Measurements from ENCODE around the gene ZBTB45. TPM values are rescaled to one million over a fixed set of nuclear protein-coding genes. Genes with fewer than 3 reads are reported as not detected.
"Not testable (repeated sequence)": the region's sequence is repeated elsewhere in the genome, so short reads cannot be mapped to it uniquely, and the experiment has no call there.

Gene ZBTB45
- total RNA-seq, 1 donor = 4.7 TPM

- TF ChIP-seq CTCF (IDR thresholded peaks at IDR 0.05; ENCODE audit: insufficient read depth, low read depth, low read length) = no peak
- peak overlapping the region; percentile 71 for H3K4me3 ChIP-seq (ENCODE audit: low read depth, low read length)
- peak; percentile 25 for DNase-seq (ENCODE audit: low read depth)
Observed at GRCh38 chr19:58476498-58477015, 43.1 kb downstream of the ZBTB45 start.

- no peak for TF ChIP-seq CTCF (IDR thresholded peaks at IDR 0.05; ENCODE audit: insufficient read depth, low read depth, low read length)
Observed at GRCh38 chr19:58475714-58476497, 43.7 kb downstream of the ZBTB45 start, which contains the start of gene ZNF446. Gene ZNF446 (plus strand): TSS chr19:58476352. CDS start chr19:58477219, 867 bp downstream.

DNA sequence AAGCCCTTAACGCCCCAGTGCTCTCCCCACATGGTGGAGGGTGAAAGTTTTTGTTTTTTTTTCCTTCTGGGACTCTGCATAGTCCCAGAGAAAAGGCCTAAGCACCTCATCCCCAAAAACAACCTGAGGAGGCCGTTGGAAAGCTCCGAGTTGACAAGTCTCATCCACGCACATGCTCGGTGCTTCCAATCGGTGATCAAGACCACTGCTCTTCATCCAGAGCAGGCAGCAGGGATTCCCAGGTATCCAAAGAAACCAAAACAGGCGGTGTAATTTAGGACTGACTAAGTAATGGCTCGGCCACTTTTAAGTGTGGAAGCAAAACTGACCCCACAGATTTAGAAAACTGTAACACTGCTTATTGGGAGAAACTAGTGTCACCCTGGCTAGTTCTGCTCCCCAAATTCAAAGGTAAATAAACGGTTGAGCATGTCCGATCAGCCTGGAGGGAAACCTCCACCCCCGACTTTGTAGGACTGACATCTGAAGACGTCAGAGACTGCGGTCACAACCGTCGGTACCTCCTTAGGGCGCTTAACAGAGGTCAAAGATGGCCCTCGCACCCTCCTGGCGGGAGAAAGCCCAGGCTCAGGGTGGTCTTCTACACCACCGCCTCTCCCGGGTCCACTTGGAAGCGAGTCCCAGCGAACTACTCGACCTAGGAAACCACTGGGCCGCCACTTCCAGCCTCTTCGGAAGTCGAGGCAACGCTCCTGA is 44.5 kb downstream of the ZBTB45 start:
- peak overlapping the region; percentile 71 for H3K4me3 ChIP-seq (ENCODE audit: low read depth, low read length)
- DNase-seq (ENCODE audit: low read depth) = no peak
- no peak for TF ChIP-seq CTCF (IDR thresholded peaks at IDR 0.05; ENCODE audit: insufficient read depth, low read depth, low read length)

More at GRCh38 chr19:58475714-58476497, 43.7 kb downstream of the ZBTB45 start, which contains the start of gene ZNF446:
- peak; percentile 97 for DNase-seq (ENCODE audit: low read depth)
- peak within 1 kb of the TSS; percentile 71 for H3K4me3 ChIP-seq (ENCODE audit: low read depth, low read length)

DNA sequence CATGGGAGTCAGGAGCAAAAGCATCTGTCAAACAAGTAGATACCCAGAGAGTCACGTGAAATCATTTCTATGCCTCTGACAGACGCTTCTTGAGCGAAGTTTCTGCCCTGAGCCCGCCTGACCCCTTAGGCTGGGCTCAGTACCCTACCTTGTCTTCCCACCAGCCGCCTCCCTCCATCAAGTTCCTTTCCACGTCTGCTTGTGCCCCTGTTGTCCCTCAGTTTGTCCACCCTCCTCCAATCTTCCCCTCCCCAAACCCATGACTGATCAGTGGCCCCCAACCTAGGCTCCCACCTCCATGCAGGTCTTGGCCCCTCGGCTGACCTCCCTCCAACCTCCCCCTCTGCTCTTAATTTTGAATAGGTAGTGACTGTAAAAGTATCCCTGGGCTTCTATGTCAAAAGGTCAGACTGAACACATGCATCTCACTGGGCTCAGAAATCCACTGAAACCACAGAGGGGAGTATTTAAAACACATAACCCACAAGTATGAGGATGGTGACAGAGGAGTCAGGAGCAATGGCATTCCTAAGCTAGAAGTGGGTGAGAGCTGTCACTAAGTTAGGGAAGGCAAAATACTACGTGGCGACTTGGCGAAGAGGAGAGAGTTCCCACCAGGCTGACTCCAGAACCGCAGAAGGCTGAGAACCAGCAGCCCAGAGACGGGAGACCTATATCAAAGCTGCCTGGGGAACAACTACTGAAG is 45.2 kb downstream of the ZBTB45 start:
- no peak for TF ChIP-seq CTCF (IDR thresholded peaks at IDR 0.05; ENCODE audit: insufficient read depth, low read depth, low read length)
- H3K4me3 ChIP-seq (ENCODE audit: low read depth, low read length) = no peak overlapping the region
- DNase-seq (ENCODE audit: low read depth) = peak; percentile 80

GRCh38 chr19:58473775-58474174 is 45.8 kb downstream of the ZBTB45 start:
- DNase-seq (ENCODE audit: low read depth) = no peak
- no peak for TF ChIP-seq CTCF (IDR thresholded peaks at IDR 0.05; ENCODE audit: insufficient read depth, low read depth, low read length)
- no peak overlapping the region for H3K4me3 ChIP-seq (ENCODE audit: low read depth, low read length)

- TF ChIP-seq CTCF (IDR thresholded peaks at IDR 0.05; ENCODE audit: insufficient read depth, low read depth, low read length) = no peak
- no peak for DNase-seq (ENCODE audit: low read depth)
- no peak overlapping the region for H3K4me3 ChIP-seq (ENCODE audit: low read depth, low read length)
Observed at GRCh38 chr19:58471736-58472135, 47.9 kb downstream of the ZBTB45 start.

DNA sequence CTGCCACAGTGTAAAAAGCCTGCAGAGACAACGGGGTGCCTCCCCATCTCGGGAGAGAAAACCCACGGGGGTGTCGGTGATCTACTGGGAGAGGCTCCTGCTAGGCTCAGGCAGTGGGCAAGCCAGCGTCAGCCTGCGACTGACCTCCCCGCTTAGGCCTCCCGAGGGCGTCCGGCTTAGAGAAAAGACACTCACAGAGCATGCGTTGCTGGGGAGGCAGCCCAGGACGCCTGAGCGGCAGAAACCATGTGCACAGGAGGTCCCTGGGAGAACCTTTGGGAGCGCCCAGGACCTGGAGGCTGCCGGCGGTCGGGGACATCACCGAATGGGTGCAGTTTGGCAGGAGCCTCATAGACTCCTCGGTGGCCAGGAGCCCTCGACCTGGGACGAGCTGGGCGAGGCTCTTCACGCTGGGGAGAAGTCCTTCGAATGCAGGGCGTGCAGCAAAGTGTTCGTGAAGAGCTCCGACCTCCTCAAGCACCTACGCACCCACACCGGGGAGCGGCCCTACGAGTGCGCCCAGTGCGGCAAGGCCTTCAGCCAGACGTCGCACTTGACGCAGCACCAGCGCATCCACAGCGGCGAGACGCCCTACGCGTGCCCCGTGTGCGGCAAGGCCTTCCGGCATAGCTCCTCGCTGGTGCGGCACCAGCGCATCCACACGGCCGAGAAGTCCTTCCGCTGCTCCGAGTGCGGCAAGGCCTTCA is 48.6 kb downstream of the ZBTB45 start:
- H3K4me3 ChIP-seq (ENCODE audit: low read depth, low read length) = not testable (repeated sequence)

More for the DNA sequence above, 48.6 kb downstream of the ZBTB45 start:
- not testable (repeated sequence) for DNase-seq (ENCODE audit: low read depth)
